H1 (cell line): ENCODE measurements around the gene GRID1.

Experiments used
- ATF3 ChIP-seq: IDR thresholded peaks from 2 replicates; pipeline ENCODE4 v1.6.1; 2011; ENCODE audit warnings: low read depth, mild to moderate bottlenecking, low read length; ENCODE audit not compliant: insufficient read depth
- EP300 ChIP-seq, 2 experiments: IDR thresholded peaks; 1 replicate in 1 of 2; 2 replicates in 1 of 2; pipeline ENCODE4 v1.6.1; 2011 to 2012; ENCODE audit warnings: low read depth in 2 of 2, low read length in 2 of 2, mild to moderate bottlenecking in 2 of 2, borderline replicate concordance in 1 of 2, inconsistent platforms in 1 of 2, moderate library complexity in 1 of 2
- EZH2 ChIP-seq: fragments of 200-600 bp; sonication (generic); IDR thresholded peaks from 2 replicates; pipeline ENCODE4 v1.7.1; 2012; ENCODE audit warnings: low read depth, mild to moderate bottlenecking, moderate library complexity, low read length, inconsistent platforms; ENCODE audit not compliant: severe bottlenecking
- JUN ChIP-seq: IDR thresholded peaks from 2 replicates; pipeline ENCODE4 v1.6.1; 2011; ENCODE audit warnings: low read depth, mild to moderate bottlenecking, improper control_type of control experiment, low read length
- RAD21 ChIP-seq, 2 experiments: IDR thresholded peaks in 1 of 2; conservative IDR thresholded peaks in 1 of 2; 2 replicates each; pipeline ENCODE4 v1.6.1; 2011; ENCODE audit warnings: low read depth in 2 of 2, low read length in 2 of 2, improper control_type of control experiment in 1 of 2, inconsistent platforms in 1 of 2, mild to moderate bottlenecking in 1 of 2, moderate library complexity in 1 of 2
- RBBP5 ChIP-seq: IDR thresholded peaks from 2 replicates; pipeline ENCODE4 v1.7.1; 2012; ENCODE audit warnings: low read depth, mild to moderate bottlenecking, inconsistent platforms, low read length, moderate library complexity, borderline replicate concordance
- SIN3A ChIP-seq, 2 experiments: IDR thresholded peaks in 1 of 2; conservative IDR thresholded peaks in 1 of 2; 2 replicates each; pipeline ENCODE4 v1.6.1; 2011 to 2012; ENCODE audit warnings: low read length in 2 of 2, improper control_type of control experiment in 1 of 2, low read depth in 1 of 2, mild to moderate bottlenecking in 1 of 2
- TEAD4 ChIP-seq: IDR thresholded peaks from 2 replicates; pipeline ENCODE4 v1.6.1; 2012; ENCODE audit warnings: low read depth, low read length, inconsistent platforms, mixed read lengths
- TF ChIP-seq, protein P1 (sequence below): IDR thresholded peaks from 2 replicates; pipeline ENCODE4 v1.6.1; 2012; ENCODE audit warnings: inconsistent platforms
- TF ChIP-seq, protein P2 (sequence below), 3 experiments: IDR thresholded peaks; 1 replicate in 2 of 3; 2 replicates in 1 of 3; pipeline versions ENCODE4 v1.5.1 to v1.6.1; 2011; ENCODE audit warnings: low read length in 3 of 3, mild to moderate bottlenecking in 3 of 3, inconsistent platforms in 2 of 3, low read depth in 1 of 3, moderate library complexity in 1 of 3; ENCODE audit not compliant: insufficient read depth in 1 of 3; ENCODE audit errors: control extremely low read depth in 1 of 3

DNA sequence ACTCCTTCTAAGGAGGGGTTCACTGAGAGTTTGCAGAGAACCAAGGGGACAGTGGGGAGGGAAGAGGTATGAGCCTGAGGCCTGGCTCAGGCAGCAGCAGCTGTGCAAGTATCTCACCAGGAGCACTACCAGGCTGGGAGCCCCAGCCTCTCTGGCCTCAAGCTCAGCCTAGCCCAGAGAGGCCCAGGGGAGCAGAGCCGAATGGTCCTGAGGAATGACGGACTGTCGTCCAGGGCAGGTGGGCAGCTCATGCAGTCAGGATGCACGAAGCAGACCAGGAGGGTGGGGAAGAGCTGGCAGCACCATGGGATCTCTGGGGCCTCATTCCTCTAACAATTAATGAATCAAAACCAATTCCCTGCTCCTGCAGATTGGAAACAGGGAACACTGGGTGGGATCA is 151.5 kb downstream of the GRID1 start:
- TF ChIP-seq, protein P1, sequence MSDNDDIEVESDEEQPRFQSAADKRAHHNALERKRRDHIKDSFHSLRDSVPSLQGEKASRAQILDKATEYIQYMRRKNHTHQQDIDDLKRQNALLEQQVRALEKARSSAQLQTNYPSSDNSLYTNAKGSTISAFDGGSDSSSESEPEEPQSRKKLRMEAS = no peak
- TF ChIP-seq, protein P2, sequence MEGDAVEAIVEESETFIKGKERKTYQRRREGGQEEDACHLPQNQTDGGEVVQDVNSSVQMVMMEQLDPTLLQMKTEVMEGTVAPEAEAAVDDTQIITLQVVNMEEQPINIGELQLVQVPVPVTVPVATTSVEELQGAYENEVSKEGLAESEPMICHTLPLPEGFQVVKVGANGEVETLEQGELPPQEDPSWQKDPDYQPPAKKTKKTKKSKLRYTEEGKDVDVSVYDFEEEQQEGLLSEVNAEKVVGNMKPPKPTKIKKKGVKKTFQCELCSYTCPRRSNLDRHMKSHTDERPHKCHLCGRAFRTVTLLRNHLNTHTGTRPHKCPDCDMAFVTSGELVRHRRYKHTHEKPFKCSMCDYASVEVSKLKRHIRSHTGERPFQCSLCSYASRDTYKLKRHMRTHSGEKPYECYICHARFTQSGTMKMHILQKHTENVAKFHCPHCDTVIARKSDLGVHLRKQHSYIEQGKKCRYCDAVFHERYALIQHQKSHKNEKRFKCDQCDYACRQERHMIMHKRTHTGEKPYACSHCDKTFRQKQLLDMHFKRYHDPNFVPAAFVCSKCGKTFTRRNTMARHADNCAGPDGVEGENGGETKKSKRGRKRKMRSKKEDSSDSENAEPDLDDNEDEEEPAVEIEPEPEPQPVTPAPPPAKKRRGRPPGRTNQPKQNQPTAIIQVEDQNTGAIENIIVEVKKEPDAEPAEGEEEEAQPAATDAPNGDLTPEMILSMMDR (IDR thresholded peaks at IDR 0.05; ENCODE audit: control extremely low read depth in 1 of 3, insufficient read depth in 1 of 3, low read depth in 1 of 3, low read length in 3 of 3) = no peak
- TF ChIP-seq JUN (no peak), RBBP5 (no peak), ATF3 (no peak), SIN3A (conservative IDR thresholded peaks at IDR 0.05 in 1 of 2, IDR thresholded peaks at IDR 0.05 in 1 of 2; ENCODE audit: low read depth in 1 of 2, low read length in 2 of 2) (no peak), EZH2 (no peak), EP300 (IDR thresholded peaks at IDR 0.05; ENCODE audit: borderline replicate concordance in 1 of 2, low read depth in 2 of 2, low read length in 2 of 2) (no peak), TEAD4 (no peak), RAD21 (IDR thresholded peaks at IDR 0.05 in 1 of 2, conservative IDR thresholded peaks at IDR 0.05 in 1 of 2; ENCODE audit: low read depth in 2 of 2, low read length in 2 of 2) (no peak)
